Stimulated activated CD8-positive, alpha-beta memory T cell treated with anti-CD3 and anti-CD28 coated beads, Interleukin-7, amount 100 ng/mL, for 1 hour (primary cell): ENCODE results near the gene ABCC10.

Source experiments
- DNase-seq, 2 donors: peaks; one replicate each; pipeline ENCODE4 v3.0.0-alpha.2; 2020; ENCODE audit warnings: low read depth in 2 of 2

Gene ABCC10

DNA sequence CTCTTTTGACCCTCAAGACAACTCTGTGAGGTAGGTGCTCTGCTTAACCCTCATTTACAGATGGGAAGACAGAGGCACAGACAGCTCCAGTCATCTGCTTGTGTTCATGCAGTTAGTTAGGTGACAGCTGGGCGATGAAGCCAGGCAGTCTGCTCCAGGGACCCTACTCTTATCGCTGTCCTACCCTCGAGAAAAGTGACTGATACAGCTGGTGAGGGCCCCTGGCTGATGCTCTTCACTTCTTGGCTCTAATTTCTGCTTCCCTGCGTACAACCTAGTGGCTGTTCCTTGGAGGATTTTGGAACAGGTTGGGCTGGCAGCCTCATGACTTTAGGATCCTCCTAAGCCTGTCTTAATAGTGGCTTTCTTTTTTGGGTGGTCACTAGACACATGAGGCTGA, 40.9 kb downstream of the ABCC10 start:
- DNase-seq = no peak

DNA sequence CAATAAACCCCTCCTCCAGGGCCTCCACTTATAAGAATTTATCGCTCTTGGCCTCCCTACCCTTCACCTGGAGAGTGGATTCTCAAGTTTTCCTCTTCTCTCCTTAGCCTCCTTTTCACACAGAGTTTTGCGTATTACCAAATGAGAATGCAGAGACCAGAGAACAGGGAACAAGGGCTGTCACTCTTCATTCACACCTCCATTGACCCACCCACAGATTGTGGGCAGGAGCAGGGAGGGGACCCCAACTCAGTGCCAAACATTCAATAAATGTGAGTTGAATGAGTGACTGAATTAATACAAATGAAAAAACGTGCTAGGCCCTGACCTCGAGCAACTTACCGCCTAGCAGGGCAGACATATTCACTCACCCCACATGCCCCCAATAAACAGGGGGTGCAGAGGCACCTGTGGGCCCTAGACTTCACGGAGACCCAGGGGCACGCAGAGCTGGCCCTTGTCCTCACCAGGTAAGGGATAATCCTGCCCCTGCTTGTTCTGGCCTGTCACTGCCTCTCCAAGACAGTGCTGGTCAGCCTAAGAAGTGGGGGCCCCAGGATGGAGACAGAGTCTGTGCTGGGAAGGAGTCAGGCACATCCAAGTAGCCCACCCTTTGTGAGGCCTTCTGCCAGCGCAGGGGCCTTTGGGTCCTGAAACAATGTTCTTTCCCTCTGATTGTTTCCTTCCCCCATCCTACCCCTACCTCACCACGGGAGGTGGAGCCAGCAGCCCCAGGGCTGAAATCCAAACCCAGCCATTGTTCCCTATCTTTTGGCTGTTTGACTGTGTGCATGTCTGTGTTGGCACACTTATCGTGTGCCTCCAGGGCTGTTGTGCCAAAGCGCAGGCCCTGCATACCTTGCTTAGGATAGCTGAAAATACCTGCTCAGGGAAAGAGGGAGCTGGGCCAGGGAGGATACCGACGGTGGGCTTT, 41.7 kb downstream of the ABCC10 start:
- no peak for DNase-seq

- DNase-seq = no peak
Measured at GRCh38 chr6:43469947-43470346, 42.6 kb downstream of the ABCC10 start.

DNA sequence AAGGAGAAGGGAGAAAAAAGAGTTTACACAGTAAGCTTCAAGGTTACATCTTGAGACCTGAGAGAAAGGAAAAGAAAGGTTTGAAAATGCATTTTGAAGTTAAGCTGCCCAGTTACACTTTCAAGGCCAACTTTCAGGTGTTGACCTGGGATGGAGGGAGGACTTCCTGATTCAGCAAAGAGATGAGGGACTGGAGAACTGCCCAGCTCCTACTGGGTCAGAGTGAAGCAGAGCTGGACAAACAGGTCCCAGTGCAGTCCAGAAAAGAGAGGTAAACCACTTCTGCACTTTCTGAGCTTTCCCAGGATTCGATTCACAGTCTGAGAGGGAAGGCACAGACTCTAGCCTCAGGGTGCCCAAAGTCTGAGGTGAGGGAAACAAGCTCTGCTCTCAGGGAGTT, 44.1 kb downstream of the ABCC10 start:
- no peak for DNase-seq

DNA sequence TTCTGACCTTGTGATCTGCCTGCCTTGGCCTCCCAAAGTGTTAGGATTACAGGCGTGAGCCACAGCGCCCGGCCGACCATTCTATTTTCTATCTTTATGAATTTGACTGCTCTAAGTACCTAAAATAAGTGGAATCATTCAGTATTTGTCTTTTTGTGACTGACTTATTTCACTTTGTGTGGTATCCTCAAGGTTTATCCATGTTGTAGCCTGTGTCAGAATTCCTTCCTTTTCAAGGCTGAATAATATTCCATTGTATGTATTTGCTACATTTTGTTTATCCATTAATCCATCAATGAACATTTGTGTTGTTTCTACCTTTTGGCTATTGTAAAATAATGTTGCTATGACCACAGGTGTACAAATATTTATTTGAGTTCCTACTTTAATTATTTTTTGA, 45.2 kb downstream of the ABCC10 start:
- DNase-seq = no peak

DNA sequence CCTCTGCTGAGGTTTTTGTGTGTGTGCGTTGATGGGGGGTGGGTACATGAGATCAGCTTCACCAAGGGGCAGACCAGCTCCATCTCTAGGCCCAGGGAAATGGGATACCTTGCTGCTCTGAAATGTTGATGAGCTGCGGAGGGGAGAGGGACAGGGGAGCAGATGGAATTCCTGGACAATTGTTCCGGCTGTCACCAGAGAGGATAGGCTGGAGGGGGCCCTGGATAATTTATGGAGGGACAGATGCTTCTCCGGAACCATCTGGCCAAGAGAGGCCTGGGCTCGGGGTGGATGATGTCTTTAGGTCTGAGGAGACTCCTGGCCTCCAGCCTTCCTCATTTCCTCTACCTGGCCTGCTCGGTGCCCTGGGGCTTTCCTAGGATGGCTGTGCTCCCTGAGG, 48.2 kb downstream of the ABCC10 start:
- no peak for DNase-seq

GRCh38 chr6:43476746-43477145, 49.4 kb downstream of the ABCC10 start:
- no peak for DNase-seq

- DNase-seq = peak; percentile 96 to 98
Measured at GRCh38 chr6:43477235-43478007, 50.1 kb downstream of the ABCC10 start, which contains the start of gene TJAP1. TJAP1 (plus strand) TSS chr6:43477570; CDS start chr6:43499002, 21,432 bp downstream.

GRCh38 chr6:43478008-43478372, 50.6 kb downstream of the ABCC10 start:
- no peak for DNase-seq

- no peak for DNase-seq
Measured at GRCh38 chr6:43481075-43481474, 53.7 kb downstream of the ABCC10 start.

GRCh38 chr6:43481591-43482236, 54.4 kb downstream of the ABCC10 start:
- no peak for DNase-seq

GRCh38 chr6:43488667-43489276, 61.4 kb downstream of the ABCC10 start:
- DNase-seq = no peak

DNA sequence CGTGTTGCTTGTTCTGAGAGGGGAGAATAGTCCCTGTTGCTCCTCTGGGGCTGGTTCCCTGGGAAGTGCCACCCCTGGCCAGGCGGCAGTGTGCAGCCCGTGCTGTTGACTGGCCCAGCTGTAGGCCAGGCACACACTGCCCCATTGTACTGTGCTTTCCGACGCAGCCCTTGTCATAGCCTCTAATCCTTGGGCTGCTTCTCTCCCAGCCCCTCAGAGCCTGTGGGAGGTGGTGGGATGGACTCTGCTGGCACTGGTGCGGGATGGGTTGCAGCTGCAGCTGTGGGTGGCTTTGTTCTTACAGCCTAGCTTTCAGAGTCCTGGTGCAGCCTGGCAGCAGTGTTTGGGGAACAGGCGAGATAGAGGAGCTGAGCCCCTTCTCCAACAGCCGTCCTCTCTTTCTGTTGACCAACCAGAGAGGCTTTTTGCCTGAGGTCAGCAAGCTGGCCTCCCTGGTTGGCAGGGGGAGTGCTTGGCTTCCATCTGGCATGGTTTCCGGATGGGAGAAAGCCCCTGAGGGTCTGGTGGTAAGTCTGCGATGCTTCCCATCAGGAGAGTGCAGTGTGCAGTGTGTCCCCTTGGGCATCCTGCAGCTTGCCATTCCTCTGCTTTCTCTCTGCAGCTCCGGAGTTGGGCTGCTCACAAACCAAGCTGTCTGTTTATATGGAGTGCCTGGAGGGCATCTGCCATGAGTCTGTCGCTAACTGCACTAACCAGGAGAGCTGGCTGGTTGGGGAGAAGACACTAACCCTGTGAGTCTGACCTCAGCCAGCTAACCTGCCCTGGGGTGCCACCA, 62.1 kb downstream of the ABCC10 start:
- no peak for DNase-seq

- no peak for DNase-seq
Measured at GRCh38 chr6:43490523-43490939, 63.2 kb downstream of the ABCC10 start.

GRCh38 chr6:43491750-43492661, 64.7 kb downstream of the ABCC10 start:
- no peak for DNase-seq

DNA sequence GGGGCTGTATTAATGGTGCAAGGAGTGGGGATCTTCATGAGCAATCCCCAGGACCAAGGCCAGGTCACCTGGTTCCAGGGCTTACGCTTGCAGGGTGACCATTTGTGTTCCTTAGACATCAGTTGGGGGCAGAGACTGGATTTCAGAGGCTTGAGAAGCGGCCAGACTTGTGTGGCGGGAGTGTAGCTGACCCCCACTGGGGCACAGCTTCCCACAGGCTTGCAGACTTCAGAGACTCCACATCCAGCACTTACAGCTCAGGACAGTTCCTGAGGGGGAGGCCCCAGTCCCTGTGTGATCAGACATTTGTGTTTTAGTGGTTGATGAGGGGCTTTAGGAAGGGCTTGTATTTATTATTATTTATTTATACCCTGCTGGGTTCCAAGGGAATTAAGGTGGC, 65.3 kb downstream of the ABCC10 start:
- DNase-seq = no peak

DNA sequence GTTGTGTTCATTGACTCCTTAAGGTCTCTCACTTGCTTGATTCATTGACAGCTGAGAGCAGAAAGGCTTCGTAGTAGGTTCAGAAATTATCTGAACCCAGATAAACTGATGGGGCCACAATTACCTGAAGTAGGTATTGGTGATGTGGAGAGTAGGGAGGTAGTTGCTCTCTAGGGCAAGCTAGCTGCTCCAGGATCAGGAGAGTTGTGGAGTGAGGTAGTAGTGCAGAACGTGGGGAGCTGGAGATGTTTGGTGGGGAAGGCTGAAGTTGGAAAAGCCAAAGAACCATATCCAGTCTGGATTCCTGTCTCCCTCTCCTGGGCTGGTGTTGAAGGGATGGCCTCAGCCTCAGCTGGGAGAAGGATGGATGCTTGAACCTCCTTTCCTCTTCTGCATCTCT, 65.9 kb downstream of the ABCC10 start:
- DNase-seq = no peak

GRCh38 chr6:43493833-43494232, 66.5 kb downstream of the ABCC10 start:
- DNase-seq = no peak

DNA sequence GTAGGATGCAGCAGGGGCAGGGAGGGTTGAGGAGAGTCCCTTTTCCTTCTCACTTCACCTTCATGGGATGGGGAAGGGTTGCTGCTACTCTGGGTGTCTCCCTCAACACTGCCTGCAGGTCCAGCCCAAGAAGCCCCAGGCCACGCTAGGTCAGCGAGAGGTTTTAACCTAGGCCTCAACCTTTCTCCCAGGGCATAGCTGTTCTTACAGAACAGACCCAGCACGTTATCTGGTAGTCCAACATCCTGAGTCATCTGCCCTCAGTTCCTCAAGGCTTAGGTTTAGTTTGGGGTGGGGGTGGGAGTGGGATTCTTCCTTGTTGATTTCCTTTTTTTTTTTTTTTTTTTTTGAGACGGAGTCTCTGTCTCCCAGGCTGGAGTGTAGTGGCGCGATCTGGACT, 67.0 kb downstream of the ABCC10 start:
- DNase-seq = no peak

DNA sequence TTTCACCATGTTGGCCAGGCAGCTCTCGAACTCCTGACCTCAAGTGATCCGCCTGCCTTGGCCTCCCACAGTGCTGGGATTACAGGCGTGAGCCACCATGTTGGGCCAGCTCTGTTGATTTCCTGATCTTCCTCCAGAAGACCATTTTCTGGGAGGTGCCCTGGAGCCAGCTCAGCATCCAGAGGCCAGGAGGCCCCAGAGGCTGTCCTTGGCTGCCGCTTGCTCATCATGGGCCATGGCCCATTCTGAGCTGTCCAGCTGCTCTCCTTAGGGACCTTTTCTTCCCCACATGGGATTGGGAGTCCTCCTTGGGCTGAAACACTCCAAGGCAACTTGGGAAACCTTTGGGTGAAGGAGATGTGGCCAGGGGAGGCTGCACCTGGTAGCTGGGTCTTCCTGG, 67.4 kb downstream of the ABCC10 start:
- no peak for DNase-seq
